GM12892 (cell line): ENCODE measurements around the gene DAPK2.

Experiments
- POLR2A ChIP-seq: IDR thresholded peaks from 2 replicates; pipeline ENCODE4 v1.6.1; 2011; ENCODE audit warnings: low read depth, low read length, control low read depth
- POLR2AphosphoS5 ChIP-seq: IDR thresholded peaks from 2 replicates; pipeline ENCODE4 v1.6.1; 2011; ENCODE audit warnings: low read depth, low read length, control low read depth

GRCh38 chr15:63907521-63907920, 138.8 kb downstream of the DAPK2 start:
- TF ChIP-seq POLR2A = no peak
- no peak for TF ChIP-seq POLR2AphosphoS5
